ENCODE measurements around the gene ALDH4A1.

The ALDH4A1 gene

DNA sequence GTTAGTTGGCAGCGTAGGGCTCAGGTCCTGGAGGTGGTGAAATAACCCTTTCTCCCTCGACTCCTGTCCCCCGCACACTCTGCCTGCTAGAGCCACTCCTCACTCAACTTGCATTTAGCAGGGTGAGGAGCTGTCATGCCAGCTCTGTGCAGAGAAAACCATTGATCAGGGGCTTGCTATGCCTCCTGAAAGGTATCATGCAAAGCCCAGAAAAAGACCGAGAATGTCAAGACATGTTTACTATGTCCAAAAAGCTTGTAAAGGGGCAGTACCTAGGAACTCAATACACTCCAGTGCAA is 18.0 kb downstream of the ALDH4A1 start:
- Histone ChIP-seq H3K36me3 (replicated peaks in 1 of 2; ENCODE audit: control insufficient read depth in 2 of 2, insufficient read depth in 2 of 2, low read length in 2 of 2) (peaks cover 4 to 7% of the 10 kb centered on the region in 2 donors), H3K27me3 (ENCODE audit: control insufficient read depth in 3 of 3, insufficient read depth in 3 of 3, low read depth in 1 of 3, low read length in 3 of 3) (no peaks in the 10 kb centered on the region), H2BK15ac (ENCODE audit: low read length) (no peak overlapping the region), H2AFZ (ENCODE audit: low read length) (no peak overlapping the region), H3K14ac (ENCODE audit: low read length) (no peak overlapping the region), H3K4ac (ENCODE audit: low read length) (no peak overlapping the region), H3K18ac (ENCODE audit: low read length) (no peak overlapping the region), H2BK12ac (ENCODE audit: low read length) (no peak overlapping the region), H3K9ac (ENCODE audit: low read depth, low read length, poor library complexity) (no peak overlapping the region), H2BK120ac (ENCODE audit: low read depth, low read length) (no peak overlapping the region), H2AK5ac (ENCODE audit: low read depth, low read length) (no peak overlapping the region), H3K9me3 (replicated peaks in 1 of 2; ENCODE audit: control insufficient read depth in 2 of 2, insufficient read depth in 1 of 2, low read depth in 1 of 2, low read length in 2 of 2) (no peaks in the 10 kb centered on the region), H3K27ac (replicated peaks; ENCODE audit: low read length) (no peak overlapping the region), H3K23ac (ENCODE audit: low read depth, low read length, poor library complexity) (peak overlapping the region; percentile 22), H3K4me2 (ENCODE audit: insufficient read depth, low read length, poor library complexity, severe bottlenecking) (no peak overlapping the region), H3K4me1 (ENCODE audit: control insufficient read depth in 2 of 2, insufficient read depth in 1 of 2, low read depth in 1 of 2, low read length in 2 of 2) (no peaks in the 10 kb centered on the region), H4K8ac (ENCODE audit: low read depth, low read length) (no peak overlapping the region), H4K91ac (ENCODE audit: low read depth, low read length, poor library complexity) (no peak overlapping the region), H2BK5ac (ENCODE audit: low read length) (no peak overlapping the region), H3K4me3 (ENCODE audit: low read length in 2 of 2) (no peak overlapping the region), H3K79me1 (ENCODE audit: low read depth, low read length) (peaks cover 1% of the 10 kb centered on the region)
- no CpG with 5 or more reads among the region's 4 CpGs for WGBS, 2 donors (ENCODE audit: extremely low coverage in 2 of 2, insufficient read length in 2 of 2, insufficient replicate concordance in 1 of 2)
- DNase-seq (ENCODE audit: low spot score), result no peak

DNA sequence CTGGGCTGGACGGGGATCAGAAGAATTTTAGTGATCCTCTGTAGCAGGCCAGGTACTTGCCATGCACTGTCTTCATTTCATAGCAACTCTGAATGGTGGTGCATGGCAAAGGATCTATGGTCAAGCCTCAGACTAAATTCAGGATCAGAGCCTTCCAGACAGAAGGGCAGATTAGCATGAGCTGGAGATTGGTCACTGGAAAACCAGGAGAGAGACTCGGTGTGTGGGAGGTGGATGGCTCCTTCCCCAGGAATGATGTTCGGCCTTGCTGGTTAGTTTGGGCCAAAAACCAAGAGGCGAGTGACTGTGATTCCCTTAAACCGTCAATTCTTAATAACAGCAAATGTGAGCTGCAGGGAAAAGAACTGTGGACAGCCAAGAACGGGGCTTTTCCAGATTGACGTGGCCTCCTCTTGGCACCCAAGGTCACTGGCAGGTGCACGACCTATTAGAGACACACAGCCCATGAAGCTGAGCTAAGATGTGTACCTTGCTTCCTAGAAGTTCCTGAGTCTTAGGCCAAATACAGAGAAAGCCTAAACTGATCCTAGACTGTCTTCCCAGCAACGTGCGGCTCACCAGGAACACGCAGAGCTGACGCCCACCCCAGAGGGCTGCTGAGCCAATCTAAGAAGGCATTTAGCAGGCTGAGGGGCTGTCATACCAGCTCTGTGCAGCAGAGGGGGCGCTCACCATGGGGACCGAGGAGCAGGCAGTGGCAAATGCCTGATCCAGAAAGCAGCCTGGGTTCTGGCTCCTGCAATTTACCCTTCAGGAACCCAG is 18.5 kb downstream of the ALDH4A1 start:
- no peak overlapping the region for H3K4me2 ChIP-seq (ENCODE audit: insufficient read depth, low read length, poor library complexity, severe bottlenecking)
- no CpG with 5 or more reads among the region's 14 CpGs for WGBS, 2 donors (ENCODE audit: extremely low coverage in 2 of 2, insufficient read length in 2 of 2, insufficient replicate concordance in 1 of 2)
- no peak overlapping the region for H2BK120ac ChIP-seq (ENCODE audit: low read depth, low read length)
- H3K27me3 ChIP-seq (ENCODE audit: control insufficient read depth in 3 of 3, insufficient read depth in 3 of 3, low read depth in 1 of 3, low read length in 3 of 3), result no peaks in the 10 kb centered on the region
- no peak overlapping the region for H3K14ac ChIP-seq (ENCODE audit: low read length)
- H3K36me3 ChIP-seq (replicated peaks in 1 of 2; ENCODE audit: control insufficient read depth in 2 of 2, insufficient read depth in 2 of 2, low read length in 2 of 2), result peaks cover 4 to 7% of the 10 kb centered on the region in 2 donors
- H3K9me3 ChIP-seq (replicated peaks in 1 of 2; ENCODE audit: control insufficient read depth in 2 of 2, insufficient read depth in 1 of 2, low read depth in 1 of 2, low read length in 2 of 2), result no peaks in the 10 kb centered on the region
- no peak overlapping the region for H3K18ac ChIP-seq (ENCODE audit: low read length)
- H3K4me3 ChIP-seq (ENCODE audit: low read length in 2 of 2), result no peak overlapping the region
- DNase-seq (ENCODE audit: low spot score), result peak; percentile 64
- no peak overlapping the region for H2BK12ac ChIP-seq (ENCODE audit: low read length)
- H3K9ac ChIP-seq (ENCODE audit: low read depth, low read length, poor library complexity), result no peak overlapping the region
- no peak overlapping the region for H3K4ac ChIP-seq (ENCODE audit: low read length)
- H2AK5ac ChIP-seq (ENCODE audit: low read depth, low read length), result no peak overlapping the region
- H4K8ac ChIP-seq (ENCODE audit: low read depth, low read length), result no peak overlapping the region
- no peak overlapping the region for H4K91ac ChIP-seq (ENCODE audit: low read depth, low read length, poor library complexity)
- H2BK15ac ChIP-seq (ENCODE audit: low read length), result no peak overlapping the region
- peak overlapping the region; percentile 57 for H2BK5ac ChIP-seq (ENCODE audit: low read length)
- H3K79me1 ChIP-seq (ENCODE audit: low read depth, low read length), result peaks cover 5% of the 10 kb centered on the region
- no peaks in the 10 kb centered on the region for H3K4me1 ChIP-seq (ENCODE audit: control insufficient read depth in 2 of 2, insufficient read depth in 1 of 2, low read depth in 1 of 2, low read length in 2 of 2)
- no peak overlapping the region for H3K23ac ChIP-seq (ENCODE audit: low read depth, low read length, poor library complexity)
- no peak overlapping the region for H2AFZ ChIP-seq (ENCODE audit: low read length)
- H3K27ac ChIP-seq (replicated peaks; ENCODE audit: low read length), result no peak overlapping the region

DNA sequence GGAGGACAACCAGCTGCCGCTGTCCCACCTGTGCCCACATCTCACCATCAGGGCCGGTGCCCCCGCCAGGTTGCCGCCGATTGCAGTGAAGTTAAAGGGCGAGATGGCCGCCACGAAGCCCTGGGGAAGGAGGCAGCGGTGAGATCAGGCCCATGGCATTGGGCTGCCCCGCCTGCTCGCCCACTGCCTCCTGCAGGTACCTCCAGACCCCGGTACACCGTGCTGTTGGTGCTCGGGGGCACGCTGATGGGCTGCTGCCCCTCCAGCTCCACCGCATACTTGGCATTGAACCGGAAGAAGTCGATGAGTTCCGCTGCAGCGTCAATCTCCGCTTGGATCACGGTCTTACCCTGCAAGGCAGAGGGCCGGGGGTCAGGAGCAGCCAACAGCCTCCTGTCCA is 19.3 kb downstream of the ALDH4A1 start:
- Histone ChIP-seq H3K79me1 (ENCODE audit: low read depth, low read length) (peaks cover 5% of the 10 kb centered on the region), H2AFZ (ENCODE audit: low read length) (no peak overlapping the region), H3K36me3 (replicated peaks in 1 of 2; ENCODE audit: control insufficient read depth in 2 of 2, insufficient read depth in 2 of 2, low read length in 2 of 2) (peaks cover 4 to 7% of the 10 kb centered on the region in 2 donors), H2BK12ac (ENCODE audit: low read length) (no peak overlapping the region), H3K27me3 (ENCODE audit: control insufficient read depth in 3 of 3, insufficient read depth in 3 of 3, low read depth in 1 of 3, low read length in 3 of 3) (no peaks in the 10 kb centered on the region), H4K8ac (ENCODE audit: low read depth, low read length) (no peak overlapping the region), H3K18ac (ENCODE audit: low read length) (no peak overlapping the region), H3K23ac (ENCODE audit: low read depth, low read length, poor library complexity) (no peak overlapping the region), H2BK120ac (ENCODE audit: low read depth, low read length) (no peak overlapping the region), H3K4me2 (ENCODE audit: insufficient read depth, low read length, poor library complexity, severe bottlenecking) (no peak overlapping the region), H2BK15ac (ENCODE audit: low read length) (peak overlapping the region; percentile 51), H3K4ac (ENCODE audit: low read length) (no peak overlapping the region), H2AK5ac (ENCODE audit: low read depth, low read length) (peak overlapping the region; percentile 60), H3K14ac (ENCODE audit: low read length) (no peak overlapping the region), H3K9me3 (replicated peaks in 1 of 2; ENCODE audit: control insufficient read depth in 2 of 2, insufficient read depth in 1 of 2, low read depth in 1 of 2, low read length in 2 of 2) (no peaks in the 10 kb centered on the region), H3K9ac (ENCODE audit: low read depth, low read length, poor library complexity) (no peak overlapping the region), H3K4me3 (ENCODE audit: low read length in 2 of 2) (no peak overlapping the region), H4K91ac (ENCODE audit: low read depth, low read length, poor library complexity) (no peak overlapping the region), H2BK5ac (ENCODE audit: low read length) (peak overlapping the region; percentile 57), H3K4me1 (ENCODE audit: control insufficient read depth in 2 of 2, insufficient read depth in 1 of 2, low read depth in 1 of 2, low read length in 2 of 2) (no peaks in the 10 kb centered on the region), H3K27ac (replicated peaks; ENCODE audit: low read length) (no peak overlapping the region)
- WGBS, 2 donors (ENCODE audit: extremely low coverage in 2 of 2, insufficient read length in 2 of 2, insufficient replicate concordance in 1 of 2), result no CpG with 5 or more reads among the region's 23 CpGs
- DNase-seq (ENCODE audit: low spot score), result no peak

DNA sequence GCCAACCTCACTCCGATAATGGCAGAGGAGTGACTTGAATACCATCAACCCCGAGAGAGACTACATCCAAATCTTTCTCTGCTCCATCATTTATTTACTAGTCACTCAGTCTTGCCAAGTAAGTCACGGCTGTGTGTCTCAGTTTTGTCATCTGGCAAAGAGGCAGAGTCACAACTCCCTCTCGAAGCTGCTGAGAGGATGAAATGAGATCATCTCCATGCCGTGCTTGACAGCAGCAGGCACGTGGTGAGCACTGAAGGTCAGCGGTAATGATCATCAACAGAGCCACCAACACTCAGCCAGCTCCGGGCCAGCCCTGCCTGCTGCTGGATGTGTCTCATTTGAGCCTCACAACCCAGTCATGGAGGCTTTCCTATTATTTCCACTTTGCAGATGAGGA is 19.9 kb downstream of the ALDH4A1 start:
- Histone ChIP-seq H2BK5ac (ENCODE audit: low read length) (no peak overlapping the region), H3K14ac (ENCODE audit: low read length) (no peak overlapping the region), H2AK5ac (ENCODE audit: low read depth, low read length) (no peak overlapping the region), H4K8ac (ENCODE audit: low read depth, low read length) (no peak overlapping the region), H2BK15ac (ENCODE audit: low read length) (no peak overlapping the region), H3K4me3 (ENCODE audit: low read length in 2 of 2) (no peak overlapping the region), H3K27me3 (ENCODE audit: control insufficient read depth in 3 of 3, insufficient read depth in 3 of 3, low read depth in 1 of 3, low read length in 3 of 3) (no peaks in the 10 kb centered on the region), H3K9me3 (replicated peaks in 1 of 2; ENCODE audit: control insufficient read depth in 2 of 2, insufficient read depth in 1 of 2, low read depth in 1 of 2, low read length in 2 of 2) (no peaks in the 10 kb centered on the region), H3K27ac (replicated peaks; ENCODE audit: low read length) (no peak overlapping the region), H3K9ac (ENCODE audit: low read depth, low read length, poor library complexity) (no peak overlapping the region), H3K4ac (ENCODE audit: low read length) (no peak overlapping the region), H3K36me3 (replicated peaks in 1 of 2; ENCODE audit: control insufficient read depth in 2 of 2, insufficient read depth in 2 of 2, low read length in 2 of 2) (peaks cover 4 to 7% of the 10 kb centered on the region in 2 donors), H3K4me2 (ENCODE audit: insufficient read depth, low read length, poor library complexity, severe bottlenecking) (no peak overlapping the region), H3K23ac (ENCODE audit: low read depth, low read length, poor library complexity) (no peak overlapping the region), H3K4me1 (ENCODE audit: control insufficient read depth in 2 of 2, insufficient read depth in 1 of 2, low read depth in 1 of 2, low read length in 2 of 2) (no peaks in the 10 kb centered on the region), H2AFZ (ENCODE audit: low read length) (no peak overlapping the region), H3K79me1 (ENCODE audit: low read depth, low read length) (peaks cover 5% of the 10 kb centered on the region), H2BK12ac (ENCODE audit: low read length) (no peak overlapping the region), H3K18ac (ENCODE audit: low read length) (no peak overlapping the region), H2BK120ac (ENCODE audit: low read depth, low read length) (no peak overlapping the region), H4K91ac (ENCODE audit: low read depth, low read length, poor library complexity) (no peak overlapping the region)
- no peak for DNase-seq (ENCODE audit: low spot score)
- no CpG with 5 or more reads among the region's 8 CpGs for WGBS, 2 donors (ENCODE audit: extremely low coverage in 2 of 2, insufficient read length in 2 of 2, insufficient replicate concordance in 1 of 2)
